ENCODE data around the gene CORO1C.

The CORO1C gene

GRCh38 chr12:108606492-108606891, 124.8 kb downstream of the CORO1C start:
- in situ Hi-C loops (cut with MboI; ENCODE audit: low sequenced_read_pairs) = no loop called here

GRCh38 chr12:108605690-108606406, 125.5 kb downstream of the CORO1C start:
- in situ Hi-C loops (cut with MboI; ENCODE audit: low sequenced_read_pairs) = no loop called here

GRCh38 chr12:108605000-108605689, 126.2 kb downstream of the CORO1C start:
- in situ Hi-C loops (cut with MboI; ENCODE audit: low sequenced_read_pairs) = no loop called here

- in situ Hi-C loops (cut with MboI; ENCODE audit: low sequenced_read_pairs) = no loop called here
Measured at GRCh38 chr12:108604208-108604941, 126.9 kb downstream of the CORO1C start.

GRCh38 chr12:108603743-108604142, 127.6 kb downstream of the CORO1C start:
- in situ Hi-C loops (cut with MboI; ENCODE audit: low sequenced_read_pairs) = no loop called here

- in situ Hi-C loops (cut with MboI; ENCODE audit: low sequenced_read_pairs) = no loop called here
Measured at GRCh38 chr12:108602976-108603704, 128.2 kb downstream of the CORO1C start.

GRCh38 chr12:108602209-108602705, 129.1 kb downstream of the CORO1C start:
- in situ Hi-C loops (cut with MboI; ENCODE audit: low sequenced_read_pairs) = no loop called here

- in situ Hi-C loops (cut with MboI; ENCODE audit: low sequenced_read_pairs) = no loop called here
Measured at GRCh38 chr12:108600702-108601007, 130.7 kb downstream of the CORO1C start.

- in situ Hi-C loops (cut with MboI; ENCODE audit: low sequenced_read_pairs) = no loop called here
Measured at GRCh38 chr12:108599948-108600701, 131.2 kb downstream of the CORO1C start.

GRCh38 chr12:108599541-108599940, 131.8 kb downstream of the CORO1C start:
- in situ Hi-C loops (cut with MboI; ENCODE audit: low sequenced_read_pairs) = no loop called here

- in situ Hi-C loops (cut with MboI; ENCODE audit: low sequenced_read_pairs) = no loop called here
Measured at GRCh38 chr12:108598553-108599250, 132.6 kb downstream of the CORO1C start.

- in situ Hi-C loops (cut with MboI; ENCODE audit: low sequenced_read_pairs) = no loop called here
Measured at GRCh38 chr12:108597559-108598471, 133.5 kb downstream of the CORO1C start, which contains the start of gene TMEM119. Gene TMEM119, minus strand, starts transcription at chr12:108598084. Its CDS starts 5,701 bp downstream, at chr12:108592383.

GRCh38 chr12:108596854-108597558, 134.3 kb downstream of the CORO1C start:
- in situ Hi-C loops (cut with MboI; ENCODE audit: low sequenced_read_pairs) = no loop called here

- in situ Hi-C loops (cut with MboI; ENCODE audit: low sequenced_read_pairs) = no loop called here
Measured at GRCh38 chr12:108595711-108596647, 135.3 kb downstream of the CORO1C start.

Measured in HL-60/S4 treated with retinoic acid at 250 ng/mL for 4 days and 3 days (cell line).